ENCODE results near the gene FUT1. TPM values are rescaled to one million over a fixed set of nuclear protein-coding genes. Genes with fewer than 3 reads are reported as not detected.

The FUT1 gene
- total and polyA plus RNA-seq, 10 of the 15 experiments (the other 5 are each of a cell fraction or from before 2014, with no cell fraction given), result 0.01 TPM; not detected in 9

DNA sequence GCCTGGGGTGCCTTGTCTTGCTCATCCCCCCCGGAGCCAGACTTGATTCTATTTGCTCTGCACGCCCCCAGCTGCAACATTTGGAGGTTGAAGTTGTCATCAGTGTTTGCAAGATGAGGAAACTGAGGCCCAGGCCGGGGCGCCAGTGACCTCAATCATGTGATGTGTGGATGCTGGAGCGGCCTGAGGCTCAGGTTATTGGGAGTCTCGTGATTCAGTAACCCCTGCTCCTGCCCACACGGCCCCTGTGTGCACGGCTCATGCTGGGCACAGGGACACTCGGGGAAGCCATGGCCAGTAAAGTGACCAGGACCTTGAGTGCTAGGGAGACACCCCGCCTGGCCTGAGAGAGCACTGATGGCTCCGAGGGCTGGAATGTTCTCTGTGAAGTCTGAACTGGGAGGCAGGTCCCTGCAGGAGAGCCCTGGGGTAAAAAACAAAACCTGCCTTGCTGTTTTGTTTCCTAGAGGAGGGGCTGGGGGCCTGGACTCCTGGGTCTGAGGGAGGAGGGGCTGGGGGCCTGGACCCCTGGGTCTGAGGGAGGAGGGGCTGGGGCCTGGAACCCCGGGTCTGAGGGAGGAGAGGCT, 4.7 kb upstream of the FUT1 start:
- ChIA-PET SMC1A (ENCODE audit: uncharacterized antibody, unreplicated experiment) (no interaction called here), POLR2A (no interaction called here), CTCF (no interaction called here), RAD21 (ENCODE audit: unreplicated experiment) (no interaction called here)
- no peak overlapping the region for H3K9ac ChIP-seq (ENCODE audit: control insufficient read depth, insufficient read depth, low read length)
- no peak overlapping the region for H3K27ac ChIP-seq (ENCODE audit: control insufficient read depth, insufficient read depth)
- H3K79me2 ChIP-seq (ENCODE audit: control insufficient read depth, insufficient read depth, low read length), result no peaks in the 10 kb centered on the region
- no peak overlapping the region for H3K4me3 ChIP-seq
- FAIRE-seq (no peak), ATAC-seq (no peak), DNase-seq (ENCODE audit: low read depth, low spot score) (no peak)
- H3K9me3 ChIP-seq (replicated peaks; ENCODE audit: control insufficient read depth, insufficient read depth, low read length), result no peaks in the 10 kb centered on the region
- H2AFZ ChIP-seq (ENCODE audit: control insufficient read depth, low read depth, low read length), result no peak overlapping the region
- no peak overlapping the region for H3K4me2 ChIP-seq (ENCODE audit: control insufficient read depth, insufficient read depth)
- intact Hi-C loops (cut with micrococcal nuclease; ENCODE audit: unreplicated experiment), result no loop called here
- no peaks in the 10 kb centered on the region for H4K20me1 ChIP-seq (ENCODE audit: control insufficient read depth, insufficient read depth)
- peaks cover 2 to 6% of the 10 kb centered on the region in 2 experiments; a peak in 3 of 4 replicates for H3K27me3 ChIP-seq (replicated peaks in 1 of 2; ENCODE audit: control insufficient read depth in 2 of 2, insufficient read depth in 2 of 2, low read length in 1 of 2)
- H3K4me1 ChIP-seq (ENCODE audit: control insufficient read depth, insufficient read depth, low read length), result no peaks in the 10 kb centered on the region
- BruUV-seq (replicated peaks), result no TSS peak
- 35% methylated on average over 11 of the region's 12 CpGs for WGBS (ENCODE audit: insufficient coverage, insufficient replicate concordance, low lambda C conversion rate, missing lambda C conversion rate)
- in situ Hi-C loops (cut with MboI), result no loop called here
- TF ChIP-seq REST (IDR thresholded peaks at IDR 0.05; ENCODE audit: low read depth, low read length), result no peak
- TF ChIP-seq MLLT1 (IDR thresholded peaks at IDR 0.05), result no peak
- TF ChIP-seq SREBF2 (IDR thresholded peaks at IDR 0.05; ENCODE audit: low read length), result no peak
- TF ChIP-seq IRF3 (IDR thresholded peaks at IDR 0.05), result no peak
- no peak for TF ChIP-seq RAD51 (IDR thresholded peaks at IDR 0.05)
- TF ChIP-seq KDM1A (IDR thresholded peaks at IDR 0.05; ENCODE audit: borderline replicate concordance), result no peak
- no peak for TF ChIP-seq EED (IDR thresholded peaks at IDR 0.05; ENCODE audit: low read depth)
- H3K36me3 ChIP-seq (ENCODE audit: control insufficient read depth in 2 of 2, insufficient read depth in 2 of 2, low read length in 1 of 2), result no peaks in the 10 kb centered on the region

All from GM12878 (cell line).